SU-DHL-6 (cell line): ENCODE data around the gene SPACDR.
"Not testable (repeated sequence)": the region's sequence is repeated elsewhere in the genome, so short reads cannot be mapped to it uniquely, and the experiment has no call there.

ENCODE experiments used
- H2AFZ ChIP-seq: fragments of 200-600 bp; sonication (generic); 2 replicates; pipeline ENCODE4 v1.6.1; 2014; ENCODE audit warnings: low read depth, mild to moderate bottlenecking, moderate library complexity, mixed read lengths, antibody characterized with exemption, low read length; ENCODE audit not compliant: severe bottlenecking
- H3F3A ChIP-seq: fragments of 200-600 bp; shearing (Covaris generic); 2 replicates; pipeline ENCODE4 v1.6.0; 2016; ENCODE audit warnings: antibody characterized with exemption, mild to moderate bottlenecking; ENCODE audit not compliant: insufficient read depth
- H3K27ac ChIP-seq: fragments of 200-600 bp; sonication (generic); 2 replicates; pipeline ENCODE4 v1.5.1; 2016; ENCODE audit warnings: low read depth, mild to moderate bottlenecking, low read length, moderate library complexity, mixed read lengths
- H3K27me3 ChIP-seq: fragments of 200-600 bp; sonication (generic), shearing (Covaris generic); 2 replicates; pipeline ENCODE4 v1.6.0; 2014; ENCODE audit warnings: mild to moderate bottlenecking, low read length
- H3K36me3 ChIP-seq: fragments of 200-600 bp; sonication (generic); 2 replicates; pipeline ENCODE4 v1.6.1; 2014; ENCODE audit warnings: mild to moderate bottlenecking, low read length, mixed read lengths
- H3K4me2 ChIP-seq: fragments of 300-600, 200-600 bp; shearing (Covaris generic), sonication (generic); 2 replicates; pipeline ENCODE4 v1.6.0; 2014; ENCODE audit warnings: low read length, low read depth, mild to moderate bottlenecking; ENCODE audit not compliant: poor library complexity, severe bottlenecking
- H3K4me3 ChIP-seq: fragments of 200-600 bp; sonication (generic); 2 replicates; pipeline ENCODE4 v1.5.1; 2014; ENCODE audit warnings: antibody characterized with exemption, low read length, mild to moderate bottlenecking, mixed read lengths; ENCODE audit not compliant: insufficient read depth, poor library complexity, severe bottlenecking
- H3K79me2 ChIP-seq: fragments of 200-600 bp; sonication (generic); 2 replicates; pipeline ENCODE4 v1.6.1; 2014; ENCODE audit warnings: mild to moderate bottlenecking, low read length, moderate library complexity; ENCODE audit not compliant: insufficient read depth
- H3K9ac ChIP-seq: fragments of 200-600 bp; sonication (generic); 2 replicates; pipeline ENCODE4 v1.7.0; 2014; ENCODE audit warnings: mild to moderate bottlenecking, low read length
- H3K9me2 ChIP-seq: fragments of 200-600 bp; sonication (generic); replicated peaks from 2 replicates; pipeline ENCODE4 v1.6.1; 2014; ENCODE audit warnings: low read length; ENCODE audit not compliant: insufficient read depth
- H3K9me3 ChIP-seq: fragments of 200-600 bp; sonication (generic); 2 replicates; pipeline ENCODE4 v1.6.1; 2014; ENCODE audit warnings: low read length, mixed read lengths; ENCODE audit not compliant: insufficient read depth
- H4K20me1 ChIP-seq: fragments of 200-600 bp; sonication (generic); 2 replicates; pipeline ENCODE4 v1.6.1; 2014; ENCODE audit warnings: low read depth, mild to moderate bottlenecking, antibody characterized with exemption, low read length, moderate library complexity, mixed read lengths
- CTCF ChIP-seq: fragments of 200-600 bp; sonication (generic); IDR thresholded peaks from one replicate; pipeline ENCODE4 v1.5.1; 2017; ENCODE audit warnings: antibody characterized with exemption, mild to moderate bottlenecking, low read length, moderate library complexity; ENCODE audit not compliant: insufficient read depth, poor library complexity, severe bottlenecking
- EZH2phosphoT487 ChIP-seq: fragments of 200-600 bp; sonication (generic), shearing (Covaris generic); conservative IDR thresholded peaks from 2 replicates; pipeline ENCODE4 v1.6.1; 2018; ENCODE audit warnings: mild to moderate bottlenecking, antibody characterized with exemption, low read length, moderate library complexity, mixed read lengths

Gene SPACDR

GRCh38 chr7:100449190-100449795 lies 14.8 kb downstream of the SPACDR start:
- TF ChIP-seq EZH2phosphoT487 (no peak), CTCF (no peak)
- Histone ChIP-seq H3F3A (0 out of 2 replicates have a peak, but pooled peaks cover 4% of the 10 kb centered on the region), H3K4me3 (no peak overlapping the region), H3K9me3 (no peaks in the 10 kb centered on the region), H3K27me3 (no peaks in the 10 kb centered on the region), H3K36me3 (no peaks in the 10 kb centered on the region), H3K4me2 (no peak overlapping the region), H3K79me2 (no peaks in the 10 kb centered on the region), H2AFZ (no peak overlapping the region), H3K9ac (no peak overlapping the region), H4K20me1 (no peaks in the 10 kb centered on the region), H3K27ac (no peak overlapping the region), H3K9me2 (no peaks in the 10 kb centered on the region)

GRCh38 chr7:100447363-100447762 lies 16.7 kb downstream of the SPACDR start:
- H2AFZ ChIP-seq, H3K36me3 ChIP-seq, H3K9ac ChIP-seq, H3K27me3 ChIP-seq, H3K4me2 ChIP-seq, H4K20me1 ChIP-seq, H3K4me3 ChIP-seq, H3K9me2 ChIP-seq, H3K9me3 ChIP-seq, H3F3A ChIP-seq, H3K79me2 ChIP-seq, H3K27ac ChIP-seq: not testable (repeated sequence)

- no peak overlapping the region for H3K27ac ChIP-seq
- no peaks in the 10 kb centered on the region for H4K20me1 ChIP-seq
- no peaks in the 10 kb centered on the region for H3K27me3 ChIP-seq
- no peaks in the 10 kb centered on the region for H3K9me3 ChIP-seq
- H3K4me2 ChIP-seq, result no peak overlapping the region
- H3K79me2 ChIP-seq, result no peaks in the 10 kb centered on the region
- H3K9ac ChIP-seq, result no peak overlapping the region
- H2AFZ ChIP-seq, result no peak overlapping the region
- H3K9me2 ChIP-seq, result no peaks in the 10 kb centered on the region
- no peaks in the 10 kb centered on the region for H3K36me3 ChIP-seq
- no peak for TF ChIP-seq CTCF
- no peak for TF ChIP-seq EZH2phosphoT487
- H3K4me3 ChIP-seq, result no peak overlapping the region
- 0 out of 2 replicates have a peak, but pooled peaks cover 4% of the 10 kb centered on the region for H3F3A ChIP-seq
These were observed 18.0 kb downstream of the SPACDR start for GRCh38 chr7:100446040-100446439.

GRCh38 chr7:100444311-100445278 lies 19.5 kb downstream of the SPACDR start:
- H3K9me2 ChIP-seq, result no peaks in the 10 kb centered on the region
- 0 out of 2 replicates have a peak, but pooled peaks cover 4% of the 10 kb centered on the region for H3F3A ChIP-seq
- no peaks in the 10 kb centered on the region for H4K20me1 ChIP-seq
- TF ChIP-seq EZH2phosphoT487 (no peak), CTCF (no peak)
- no peak overlapping the region for H3K4me3 ChIP-seq
- H2AFZ ChIP-seq, result no peak overlapping the region
- H3K9me3 ChIP-seq, result no peaks in the 10 kb centered on the region
- H3K27me3 ChIP-seq, result no peaks in the 10 kb centered on the region
- no peaks in the 10 kb centered on the region for H3K36me3 ChIP-seq
- no peaks in the 10 kb centered on the region for H3K79me2 ChIP-seq
- H3K9ac ChIP-seq, result no peak overlapping the region
- H3K4me2 ChIP-seq, result no peak overlapping the region
- H3K27ac ChIP-seq, result no peak overlapping the region
